Measurements from ENCODE around the gene FFAR4. TPM values are rescaled to one million over a fixed set of nuclear protein-coding genes. Genes with fewer than 3 reads are reported as not detected.

FFAR4 gene
- total and polyA plus RNA-seq, 2 of the 8 experiments (the other 6 are each of a cell fraction or from before 2014, with no cell fraction given) = not detected

- H3K4me2 ChIP-seq (ENCODE audit: insufficient read depth in 1 of 2, low read depth in 2 of 2, low read length in 2 of 2) = no peak overlapping the region
- no peaks in the 10 kb centered on the region for H3K79me2 ChIP-seq (ENCODE audit: control insufficient read depth in 1 of 2, insufficient read depth in 2 of 2, low read length in 2 of 2)
- H4K20me1 ChIP-seq (replicated peaks in 1 of 2; ENCODE audit: control insufficient read depth in 1 of 2, insufficient read depth in 2 of 2, low read length in 2 of 2) = no peaks in the 10 kb centered on the region
- DNase-seq (ENCODE audit: low read depth in 1 of 2, low spot score in 2 of 2) (no peak), FAIRE-seq (no peak)
- H3K36me3 ChIP-seq (ENCODE audit: control insufficient read depth in 2 of 4, insufficient read depth in 4 of 4, low read length in 3 of 4) = no peaks in the 10 kb centered on the region
- no peak overlapping the region for H3K4me3 ChIP-seq (ENCODE audit: extremely low read depth in 1 of 4, insufficient read depth in 2 of 4, low read depth in 3 of 4, low read length in 4 of 4)
- no peak overlapping the region for H2AK5ac ChIP-seq (ENCODE audit: low read depth, low read length)
- no peak overlapping the region for H3K27ac ChIP-seq (ENCODE audit: low read depth, low read length)
- TF ChIP-seq TEAD4 (IDR thresholded peaks at IDR 0.05; ENCODE audit: low read depth, low read length) (no peak), KDM4A (IDR thresholded peaks at IDR 0.05; ENCODE audit: low read depth, low read length, severe bottlenecking) (no peak), SIRT6 (IDR thresholded peaks at IDR 0.05; ENCODE audit: low read length) (no peak), SP4 (IDR thresholded peaks at IDR 0.05; ENCODE audit: low read length) (no peak), RFX5 (IDR thresholded peaks at IDR 0.05; ENCODE audit: borderline replicate concordance, low read depth, low read length) (no peak), HDAC6 (IDR thresholded peaks at IDR 0.05; ENCODE audit: low read depth, low read length) (no peak)
- no peaks in the 10 kb centered on the region for H3K79me1 ChIP-seq (ENCODE audit: low read depth, low read length)
- no peak overlapping the region for H4K5ac ChIP-seq (ENCODE audit: insufficient read length, low read depth, low read length)
- H2AFZ ChIP-seq (ENCODE audit: low read length) = no peak overlapping the region
- 95% methylated on average over 1 of the region's 1 CpG; no CpG with 5 or more reads in 1 of the 2 experiments for whole genome bisulfite sequencing, 2 experiments (ENCODE audit: extremely low coverage in 1 of 2, insufficient coverage in 1 of 2, insufficient read length in 1 of 2, insufficient replicate concordance in 2 of 2, low coverage in 1 of 2, low lambda C conversion rate in 2 of 2, missing lambda C conversion rate in 1 of 2)
- CTCF ChIA-PET (ENCODE audit: partially characterized antibody) = interaction anchor here (0.8 to 8.1 kb wide), 54 partner anchors 8 to 632 kb away, joined by 3 to 78 read pairs (median 5); partner anchors contain the start of genes FFAR4, FRA10AC1 and PDE6C
- no peak overlapping the region for H3K23ac ChIP-seq (ENCODE audit: insufficient read length)
- H3K18ac ChIP-seq (ENCODE audit: extremely low read depth, low read length) = no peak overlapping the region
- no peak overlapping the region for H3K14ac ChIP-seq (ENCODE audit: insufficient read length)
- no peak overlapping the region for H4K8ac ChIP-seq (ENCODE audit: extremely low read depth, insufficient read depth, low read length)
- no peak overlapping the region for H3K9ac ChIP-seq (replicated peaks in 1 of 4; ENCODE audit: extremely low read depth in 1 of 4, low read depth in 3 of 4, low read length in 3 of 4)
- no peaks in the 10 kb centered on the region for H3K27me3 ChIP-seq (replicated peaks in 1 of 4; ENCODE audit: control insufficient read depth in 3 of 4, extremely low read depth in 1 of 4, insufficient read depth in 3 of 4, low read length in 3 of 4)
- no peaks in the 10 kb centered on the region for H3K9me3 ChIP-seq (ENCODE audit: insufficient read depth in 2 of 2, low read depth in 1 of 2, low read length in 1 of 2)
- peaks cover 0 to 4% (median 1%) of the 10 kb centered on the region in 4 experiments; a peak in 2 of 7 replicates for H3K4me1 ChIP-seq (replicated peaks in 1 of 4; ENCODE audit: control insufficient read depth in 3 of 4, insufficient read depth in 4 of 4, low read length in 3 of 4)
- H2BK20ac ChIP-seq (ENCODE audit: low read length) = no peak overlapping the region
- no peak overlapping the region for H2BK12ac ChIP-seq (ENCODE audit: low read depth, low read length)
- no peak overlapping the region for H2BK120ac ChIP-seq (replicated peaks; ENCODE audit: low read depth, low read length)
- H2BK15ac ChIP-seq (ENCODE audit: low read length) = no peak overlapping the region
- H3K23me2 ChIP-seq (ENCODE audit: low read depth, low read length) = peaks cover 2% of the 10 kb centered on the region; the same call in 1 of the 2 replicates
- no peak overlapping the region for H2BK5ac ChIP-seq (ENCODE audit: low read depth, low read length)
- no peak overlapping the region for H4K91ac ChIP-seq (replicated peaks; ENCODE audit: insufficient read length, low read length)
- H3K4ac ChIP-seq (replicated peaks; ENCODE audit: insufficient read length, low read depth, low read length) = no peak overlapping the region
- POLR2A ChIA-PET (ENCODE audit: partially characterized antibody) = interaction anchor here (0.8 to 1.1 kb wide), 3 partner anchors 9 to 14 kb away, joined by 3 read pairs; no protein-coding TSS in a partner anchor
- no peak overlapping the region for H3K56ac ChIP-seq (replicated peaks; ENCODE audit: insufficient read length, low read depth, low read length)
These were observed 12.2 kb upstream of the FFAR4 start for GRCh38 chr10:93554316-93554663.

All from H1 (cell line).